IMR-90 (cell line): Measurements from ENCODE around the gene KRT78. TPM values are rescaled to one million over a fixed set of nuclear protein-coding genes. Genes with fewer than 3 reads are reported as not detected.

Source experiments
- ATAC-seq: fragments of 200-7000 bp; cut with Tn5 transposase; 2 replicates; pipeline ENCODE4 v1.9.1; 2020; ENCODE audit warnings: low read depth, mild to moderate bottlenecking, moderate library complexity
- BruUV-seq: library from RNA; stranded (reverse); fragments of 400-500 nt; replicated peaks from 2 replicates; lab custom pipeline; 2021; lab: Mats Ljungman, UMichigan
- CTCF ChIA-PET: fragments of 300-600 bp; formaldehyde crosslinking; extraction: SDS; loops from one replicate; lab custom pipeline; 2021; ENCODE audit warnings: antibody characterized with exemption; lab: Yijun Ruan, JAX
- POLR2A ChIA-PET: fragments of 300-600 bp; sonication (Branson Sonifier 250); formaldehyde crosslinking; loops from one replicate; lab custom pipeline; 2022; ENCODE audit warnings: antibody characterized with exemption; ENCODE audit not compliant: unreplicated experiment; lab: Charles Lee
- DNase-seq: peaks from one replicate; pipeline ENCODE4 v3.0.0; 2013
- H2AFZ ChIP-seq: replicated peaks from 2 replicates; pipeline ENCODE3; 2013; ENCODE audit warnings: low read length, mild to moderate bottlenecking; ENCODE audit not compliant: poor library complexity
- H2AK5ac ChIP-seq: 2 replicates; pipeline ENCODE4 v1.6.1; 2013; ENCODE audit warnings: low read depth, low read length, inconsistent platforms
- H2AK9ac ChIP-seq: replicated peaks from 2 replicates; pipeline ENCODE3; 2013; ENCODE audit warnings: mild to moderate bottlenecking, low read depth, low read length, moderate library complexity; ENCODE audit not compliant: poor library complexity
- H2BK120ac ChIP-seq: 2 replicates; pipeline ENCODE4 v1.6.1; 2013; ENCODE audit warnings: low read depth, low read length, inconsistent platforms
- H2BK15ac ChIP-seq: 3 replicates; pipeline ENCODE4 v1.6.1; 2013; ENCODE audit warnings: low read depth, low read length, inconsistent platforms
- H2BK20ac ChIP-seq: 2 replicates; pipeline ENCODE4 v1.6.1; 2013; ENCODE audit warnings: low read depth, mild to moderate bottlenecking, inconsistent platforms, low read length, moderate library complexity
- H2BK5ac ChIP-seq: 2 replicates; pipeline ENCODE4 v1.6.1; 2013; ENCODE audit warnings: mild to moderate bottlenecking, low read depth, low read length, inconsistent platforms; ENCODE audit not compliant: poor library complexity, severe bottlenecking
- H3K14ac ChIP-seq: replicated peaks from 2 replicates; pipeline ENCODE4 v1.6.1; 2013; ENCODE audit warnings: low read depth, low read length, inconsistent platforms
- H3K18ac ChIP-seq: 2 replicates; pipeline ENCODE4 v1.6.1; 2013; ENCODE audit warnings: low read depth, low read length, control low read depth
- H3K23ac ChIP-seq: 2 replicates; pipeline ENCODE4 v1.6.1; 2013; ENCODE audit warnings: low read depth, low read length, inconsistent platforms
- H3K27ac ChIP-seq: 2 replicates; pipeline ENCODE4 v1.5.1; 2013; ENCODE audit warnings: mild to moderate bottlenecking, control low read depth, low read length; ENCODE audit not compliant: insufficient read depth
- H3K27me3 ChIP-seq: 2 replicates; pipeline ENCODE4 v1.6.1; 2013; ENCODE audit warnings: low read length; ENCODE audit not compliant: control insufficient read depth, insufficient read depth
- H3K36me3 ChIP-seq: 2 replicates; pipeline ENCODE4 v1.6.1; 2013; ENCODE audit warnings: low read length, mixed read lengths; ENCODE audit not compliant: control insufficient read depth, insufficient read depth
- H3K4ac ChIP-seq: 2 replicates; pipeline ENCODE4 v1.6.1; 2013; ENCODE audit warnings: low read depth, low read length, inconsistent platforms
- H3K4me1 ChIP-seq: 2 replicates; pipeline ENCODE4 v1.6.1; 2013; ENCODE audit warnings: low read length, mixed read lengths; ENCODE audit not compliant: control insufficient read depth, insufficient read depth
- H3K4me2 ChIP-seq: 2 replicates; pipeline ENCODE4 v1.6.1; 2013; ENCODE audit warnings: low read depth, mild to moderate bottlenecking, control low read depth, low read length, moderate library complexity
- H3K4me3 ChIP-seq: 2 replicates; pipeline ENCODE4 v1.5.1; 2013; ENCODE audit warnings: low read depth, mild to moderate bottlenecking, control low read depth, low read length, moderate library complexity; ENCODE audit not compliant: insufficient read depth
- H3K56ac ChIP-seq: 2 replicates; pipeline ENCODE4 v1.6.1; 2013; ENCODE audit warnings: low read length, inconsistent platforms; ENCODE audit not compliant: insufficient read depth; ENCODE audit errors: extremely low read depth
- H3K79me1 ChIP-seq, 2 experiments: 2 replicates each; pipeline ENCODE4 v1.6.1; 2013; ENCODE audit warnings: low read length in 2 of 2, inconsistent platforms in 1 of 2, low read depth in 1 of 2
- H3K9ac ChIP-seq: 2 replicates; pipeline ENCODE4 v1.6.1; 2013; ENCODE audit warnings: low read depth, low read length, control low read depth
- H3K9me1 ChIP-seq: 2 replicates; pipeline ENCODE4 v1.6.1; 2013; ENCODE audit warnings: low read length, inconsistent platforms; ENCODE audit not compliant: insufficient read depth
- H3K9me3 ChIP-seq: 2 replicates; pipeline ENCODE4 v1.6.1; 2013; ENCODE audit warnings: low read length; ENCODE audit not compliant: control insufficient read depth, insufficient read depth
- H4K20me1 ChIP-seq: 2 replicates; pipeline ENCODE4 v1.6.1; 2013; ENCODE audit warnings: low read length, inconsistent platforms; ENCODE audit not compliant: insufficient read depth
- H4K5ac ChIP-seq: 2 replicates; pipeline ENCODE4 v1.6.1; 2013; ENCODE audit warnings: mild to moderate bottlenecking, low read depth, low read length, control low read depth
- H4K8ac ChIP-seq, 2 experiments: 2 replicates each; pipeline ENCODE4 v1.6.1; 2013; ENCODE audit warnings: low read depth in 2 of 2, low read length in 2 of 2, control low read depth in 1 of 2, inconsistent platforms in 1 of 2
- H4K91ac ChIP-seq: 2 replicates; pipeline ENCODE4 v1.6.1; 2013; ENCODE audit warnings: low read depth, low read length, inconsistent platforms; ENCODE audit not compliant: insufficient read depth
- BHLHE40 ChIP-seq: fragments of 150-350 bp; IDR thresholded peaks from 2 replicates; pipeline ENCODE4 v1.6.1; 2016; ENCODE audit warnings: mild to moderate bottlenecking, low read depth, low read length
- CTCF ChIP-seq: conservative IDR thresholded peaks from 2 replicates; pipeline ENCODE4 v1.5.1; 2012; ENCODE audit warnings: mild to moderate bottlenecking, low read depth, low read length, improper control_type of control experiment
- ELK1 ChIP-seq: fragments of 150-350 bp; IDR thresholded peaks from 2 replicates; pipeline ENCODE4 v1.6.1; 2016; ENCODE audit warnings: low read depth, mild to moderate bottlenecking, low read length, moderate library complexity, borderline replicate concordance
- FOS ChIP-seq: fragments of 150-350 bp; IDR thresholded peaks from 2 replicates; pipeline ENCODE4 v1.6.1; 2016; ENCODE audit warnings: low read depth, low read length
- MAFK ChIP-seq: IDR thresholded peaks from 2 replicates; pipeline ENCODE4 v1.6.1; 2012; ENCODE audit warnings: low read depth, low read length, improper control_type of control experiment
- MAZ ChIP-seq: IDR thresholded peaks from 2 replicates; pipeline ENCODE4 v1.6.1; 2012; ENCODE audit warnings: low read depth, mild to moderate bottlenecking, low read length, improper control_type of control experiment, moderate library complexity, borderline replicate concordance
- MXI1 ChIP-seq: IDR thresholded peaks from 2 replicates; pipeline ENCODE4 v1.6.1; 2012; ENCODE audit warnings: low read depth, mild to moderate bottlenecking, low read length, moderate library complexity, borderline replicate concordance
- NFE2L2 ChIP-seq: fragments of 150-350 bp; IDR thresholded peaks from 2 replicates; pipeline ENCODE4 v1.6.1; 2016; ENCODE audit warnings: low read depth, mild to moderate bottlenecking, low read length
- POLR2A ChIP-seq: IDR thresholded peaks from 2 replicates; pipeline ENCODE4 v1.6.1; 2012; ENCODE audit warnings: mild to moderate bottlenecking, low read depth, low read length
- RCOR1 ChIP-seq: IDR thresholded peaks from 2 replicates; pipeline ENCODE4 v1.6.1; 2012; ENCODE audit warnings: mild to moderate bottlenecking, low read length, improper control_type of control experiment; ENCODE audit not compliant: insufficient replicate concordance
- RFX5 ChIP-seq: IDR thresholded peaks from 2 replicates; pipeline ENCODE4 v1.8.0; 2012; ENCODE audit warnings: low read depth, mild to moderate bottlenecking, low read length, moderate library complexity
- SMC3 ChIP-seq: fragments of 150-350 bp; IDR thresholded peaks from 2 replicates; pipeline ENCODE4 v1.6.1; 2016; ENCODE audit warnings: low read depth, mild to moderate bottlenecking, antibody characterized with exemption, low read length, moderate library complexity
- USF2 ChIP-seq: fragments of 150-350 bp; IDR thresholded peaks from 2 replicates; pipeline ENCODE4 v1.6.1; 2017; ENCODE audit warnings: mild to moderate bottlenecking, antibody characterized with exemption, low read length, low read depth
- WGBS, 2 experiments: methylation state at CpG; one replicate each; pipeline versions ENCODE4 v1.1.5 to v1.1.7; 2013; ENCODE audit warnings: missing lambda C conversion rate in 2 of 2; ENCODE audit not compliant: insufficient read length in 1 of 2; ENCODE audit errors: extremely low coverage in 2 of 2; 5-methylcytosine and 5-hydroxymethylcytosine counted together
- dilution Hi-C: fragments of 300-500 bp; cut with HindIII; formaldehyde crosslinking; loops from one replicate; pipeline ENCODE4 v1.14.3; 2018; ENCODE audit warnings: low sequenced_read_pairs; ENCODE audit not compliant: unreplicated experiment
- in situ Hi-C: fragments of 300-500 bp; cut with MboI; formaldehyde crosslinking; loops from 3 replicates; pipeline ENCODE4 v1.14.3; 2019; ENCODE audit warnings: low sequenced_read_pairs, inconsistent platforms, mixed read lengths
- intact Hi-C: fragments of 100-400 bp; cut with micrococcal nuclease; formaldehyde crosslinking; loops from 2 replicates; pipeline ENCODE4 v1.10.0; 2022
- polyA plus RNA-seq, 3 experiments: library from polyadenylated mRNA; depleted of rRNA; stranded (reverse); fragments of >200 nt; gene quantifications; 2 replicates each; pipeline ENCODE4 v1.2.3, GENCODE V29; 2012; ENCODE audit warnings: low replicate concordance in 1 of 3
- total RNA-seq: library from RNA; depleted of rRNA; stranded (reverse); fragments of >200 nt; gene quantifications from 2 replicates; pipeline ENCODE4 v1.2.3, GENCODE V29; 2012

KRT78 gene
- total and polyA plus RNA-seq, 2 of the 4 experiments (the other 2 are of a cell fraction), result not detected

GRCh38 chr12:52878507-52879393 lies 30.0 kb upstream of the KRT78 start:
- Histone ChIP-seq H3K9me1 (peaks cover 13% of the 10 kb centered on the region; the same call in 1 of the 2 replicates), H3K9me3 (no peaks in the 10 kb centered on the region), H3K23ac (no peak overlapping the region), H4K91ac (no peak overlapping the region), H3K4me2 (no peak overlapping the region), H2AK9ac (peak overlapping the region; percentile 8), H3K79me1 (no peaks in the 10 kb centered on the region), H3K4ac (peak overlapping the region; percentile 37; the same call in 1 of the 2 replicates), H2AFZ (peak overlapping the region; percentile 84), H3K36me3 (no peaks in the 10 kb centered on the region), H4K20me1 (no peaks in the 10 kb centered on the region), H3K9ac (no peak overlapping the region; the same call in 1 of the 2 replicates), H4K5ac (no peak overlapping the region), H2BK15ac (no peak overlapping the region), H3K18ac (no peak overlapping the region), H2BK20ac (no peak overlapping the region), H2BK120ac (no peak overlapping the region), H2BK5ac (no peak overlapping the region), H3K4me3 (no peak overlapping the region), H3K4me1 (peaks cover 10% of the 10 kb centered on the region), H3K27me3 (no peaks in the 10 kb centered on the region), H3K14ac (no peak overlapping the region), H3K56ac (no peak overlapping the region), H3K27ac (no peak overlapping the region), H2AK5ac (peak overlapping the region; percentile 23; the same call in 1 of the 2 replicates), H4K8ac (peak overlapping the region; percentile 27 to 40; a peak in 2 of 4 replicates)
- DNase-seq (no peak), ATAC-seq (no peak)
- in situ Hi-C loops, result loop anchor here (5.0 kb wide), 3 partner anchors 296 to 731 kb away; no protein-coding TSS in a partner anchor
- intact Hi-C loops, result loop anchor here (1.0 to 10.0 kb wide), 3 partner anchors 594 to 722 kb away; no protein-coding TSS in a partner anchor
- ChIA-PET CTCF (interaction anchor here (0.6 to 3.4 kb wide), 15 partner anchors 13 to 853 kb away, joined by 3 to 41 read pairs (median 4); no protein-coding TSS in a partner anchor), POLR2A (no interaction called here)
- no TSS peak for BruUV-seq
- dilution Hi-C loops, result loop anchor here (25.0 kb wide), 1 partner anchor 109 kb away; no protein-coding TSS in a partner anchor
- WGBS, 2 experiments, result 83% methylated on average over 7 of the region's 17 CpGs; no CpG with 5 or more reads in 1 of the 2 experiments
- TF ChIP-seq RFX5 (no peak), RCOR1 (no peak), CTCF (no peak), NFE2L2 (no peak), MXI1 (no peak), SMC3 (no peak), BHLHE40 (no peak), USF2 (no peak), FOS (no peak), POLR2A (no peak), MAFK (no peak), MAZ (no peak), ELK1 (no peak)
